NCI-H146 treated with DMSO at 0.1 percent for 48 hours (cell line): ENCODE data around the gene IRF5.
"Not testable (repeated sequence)": the region's sequence is repeated elsewhere in the genome, so short reads cannot be mapped to it uniquely, and the experiment has no call there.

ENCODE experiments used
- DNase-seq: peaks from one replicate; lab custom pipeline; 2025; ENCODE audit not compliant: unreplicated experiment; lab: John Stamatoyannopoulos, UW

The IRF5 gene

GRCh38 chr7:128937271-128937646, 468 bp upstream of the IRF5 start:
- DNase-seq, result no peak

- no peak for DNase-seq
Observed at GRCh38 chr7:128938544-128939074, 882 bp downstream of the IRF5 start.

GRCh38 chr7:128939075-128939860, 1.5 kb downstream of the IRF5 start:
- DNase-seq, result no peak

GRCh38 chr7:128939861-128940410, 2.2 kb downstream of the IRF5 start:
- DNase-seq, result no peak

- DNase-seq, result no peak
Observed at GRCh38 chr7:128940494-128941322, 3.0 kb downstream of the IRF5 start.

GRCh38 chr7:128941323-128941890, 3.7 kb downstream of the IRF5 start:
- no peak for DNase-seq

- no peak for DNase-seq
Observed at GRCh38 chr7:128941946-128942526, 4.3 kb downstream of the IRF5 start.

- DNase-seq, result not testable (repeated sequence)
Observed at GRCh38 chr7:128943251-128943650, 5.5 kb downstream of the IRF5 start.

- DNase-seq, result no peak
Observed at GRCh38 chr7:128944487-128945236, 6.9 kb downstream of the IRF5 start.

- DNase-seq, result no peak
Observed at GRCh38 chr7:128945668-128946366, 8.1 kb downstream of the IRF5 start.

GRCh38 chr7:128946936-128947830, 9.5 kb downstream of the IRF5 start:
- no peak for DNase-seq

GRCh38 chr7:128947854-128948253, 10.1 kb downstream of the IRF5 start:
- no peak for DNase-seq

GRCh38 chr7:128948312-128948973, 10.7 kb downstream of the IRF5 start:
- DNase-seq, result no peak

- DNase-seq, result no peak
Observed at GRCh38 chr7:128948976-128949760, 11.4 kb downstream of the IRF5 start.

- no peak for DNase-seq
Observed at GRCh38 chr7:128951296-128951695, 13.6 kb downstream of the IRF5 start.

GRCh38 chr7:128954150-128954549, 16.4 kb downstream of the IRF5 start:
- DNase-seq, result no peak
